Measurements from ENCODE around the gene TANGO2.

- no peak for TF ChIP-seq REST (IDR thresholded peaks at IDR 0.05; ENCODE audit: low read depth)
- TF ChIP-seq EP300 (IDR thresholded peaks at IDR 0.05; ENCODE audit: borderline replicate concordance) = no peak
- TF ChIP-seq CREB1 (IDR thresholded peaks at IDR 0.05; ENCODE audit: low read depth) = no peak
- TF ChIP-seq YY1 (IDR thresholded peaks at IDR 0.05; ENCODE audit: low read depth) = no peak
- TF ChIP-seq TCF12 (IDR thresholded peaks at IDR 0.05; ENCODE audit: low read depth) = no peak
- TF ChIP-seq CEBPB (IDR thresholded peaks at IDR 0.05) = no peak
- no peak for TF ChIP-seq RAD21 (IDR thresholded peaks at IDR 0.05; ENCODE audit: low read depth)
- no peak for TF ChIP-seq USF1 (IDR thresholded peaks at IDR 0.05)
- no peak for TF ChIP-seq ZBTB7A (IDR thresholded peaks at IDR 0.05; ENCODE audit: low read depth)
- TF ChIP-seq TEAD4 (IDR thresholded peaks at IDR 0.05) = no peak
- no peak for TF ChIP-seq NFIC (IDR thresholded peaks at IDR 0.05)
- TF ChIP-seq EGR1 (IDR thresholded peaks at IDR 0.05) = no peak
Measured at GRCh38 chr22:20035375-20036083, 14.6 kb downstream of the TANGO2 start.
